Hepatocyte (in vitro differentiated cells): ENCODE results near the gene DCAF5.

Source experiments
- CTCF ChIP-seq: fragments of 200-600 bp; sonication (generic); IDR thresholded peaks from 2 replicates; pipeline ENCODE4 v1.5.1; 2016; ENCODE audit warnings: antibody characterized with exemption, mild to moderate bottlenecking; ENCODE audit not compliant: poor library complexity
- EZH2phosphoT487 ChIP-seq: fragments of 200-600 bp; sonication (generic); IDR thresholded peaks from one replicate; pipeline ENCODE4 v1.6.1; 2018; ENCODE audit warnings: antibody characterized with exemption, mild to moderate bottlenecking, low read depth, moderate library complexity; ENCODE audit not compliant: unreplicated experiment, severe bottlenecking

- no peak for TF ChIP-seq CTCF
- no peak for TF ChIP-seq EZH2phosphoT487
Observed at GRCh38 chr14:69175130-69175529, 22.2 kb upstream of the DCAF5 start.
